PC-9 (cell line): ENCODE results near the gene OPALIN.

Experiments used
- EZH2 ChIP-seq: fragments of 200-600 bp; sonication (generic); IDR thresholded peaks from 2 replicates; pipeline ENCODE4 v1.8.0; 2017; ENCODE audit warnings: antibody characterized with exemption, low read depth
- TF ChIP-seq, protein P1 (sequence below): fragments of 200-600 bp; sonication (generic); conservative IDR thresholded peaks from 2 replicates; pipeline ENCODE4 v1.6.1; 2017; ENCODE audit warnings: mixed run types, antibody characterized with exemption, mild to moderate bottlenecking, moderate library complexity

DNA sequence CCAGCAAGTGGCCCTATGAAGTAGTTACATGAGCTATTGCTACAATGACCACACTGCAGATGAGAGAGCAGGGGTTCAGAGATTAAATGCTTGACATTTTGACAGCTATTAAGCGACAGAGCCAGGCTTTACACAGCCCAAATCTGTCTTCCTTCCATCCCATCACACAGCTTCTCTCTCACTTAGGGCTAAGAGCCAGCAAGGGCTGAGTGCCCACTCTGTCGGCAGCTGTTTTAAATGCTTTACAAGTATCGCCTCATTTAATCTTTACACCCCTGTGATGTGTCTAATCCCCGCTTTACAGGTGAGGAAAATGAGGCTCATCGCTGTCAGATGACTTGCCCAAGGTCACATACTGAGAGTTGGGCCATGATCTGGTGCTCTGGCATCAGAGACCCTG lies 15.2 kb upstream of the OPALIN start:
- TF ChIP-seq, protein P1, sequence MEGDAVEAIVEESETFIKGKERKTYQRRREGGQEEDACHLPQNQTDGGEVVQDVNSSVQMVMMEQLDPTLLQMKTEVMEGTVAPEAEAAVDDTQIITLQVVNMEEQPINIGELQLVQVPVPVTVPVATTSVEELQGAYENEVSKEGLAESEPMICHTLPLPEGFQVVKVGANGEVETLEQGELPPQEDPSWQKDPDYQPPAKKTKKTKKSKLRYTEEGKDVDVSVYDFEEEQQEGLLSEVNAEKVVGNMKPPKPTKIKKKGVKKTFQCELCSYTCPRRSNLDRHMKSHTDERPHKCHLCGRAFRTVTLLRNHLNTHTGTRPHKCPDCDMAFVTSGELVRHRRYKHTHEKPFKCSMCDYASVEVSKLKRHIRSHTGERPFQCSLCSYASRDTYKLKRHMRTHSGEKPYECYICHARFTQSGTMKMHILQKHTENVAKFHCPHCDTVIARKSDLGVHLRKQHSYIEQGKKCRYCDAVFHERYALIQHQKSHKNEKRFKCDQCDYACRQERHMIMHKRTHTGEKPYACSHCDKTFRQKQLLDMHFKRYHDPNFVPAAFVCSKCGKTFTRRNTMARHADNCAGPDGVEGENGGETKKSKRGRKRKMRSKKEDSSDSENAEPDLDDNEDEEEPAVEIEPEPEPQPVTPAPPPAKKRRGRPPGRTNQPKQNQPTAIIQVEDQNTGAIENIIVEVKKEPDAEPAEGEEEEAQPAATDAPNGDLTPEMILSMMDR: no peak
- TF ChIP-seq EZH2: no peak
